Measurements from ENCODE around the gene MPZL3.

DNA sequence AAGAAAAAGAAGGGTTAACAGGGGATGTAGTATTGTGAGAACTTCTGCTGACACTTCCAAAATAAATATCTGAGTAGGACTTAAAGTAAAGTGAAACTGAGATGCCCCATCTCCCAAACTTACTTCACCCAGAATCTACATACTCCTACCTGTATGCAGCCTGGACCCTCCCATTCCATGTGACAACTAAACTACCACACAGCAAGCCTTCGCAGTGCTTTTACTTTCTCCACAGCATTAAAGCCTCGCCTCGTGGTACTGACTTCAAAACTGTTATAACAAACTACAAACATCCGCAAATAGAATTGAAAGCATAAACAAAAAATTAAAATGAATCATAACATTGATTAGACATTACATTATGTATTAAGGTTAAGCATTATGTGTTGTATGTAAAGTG, 10.9 kb upstream of the MPZL3 start:
- no peak for TF ChIP-seq POLR2A (IDR thresholded peaks at IDR 0.05)
- TF ChIP-seq, protein P1, sequence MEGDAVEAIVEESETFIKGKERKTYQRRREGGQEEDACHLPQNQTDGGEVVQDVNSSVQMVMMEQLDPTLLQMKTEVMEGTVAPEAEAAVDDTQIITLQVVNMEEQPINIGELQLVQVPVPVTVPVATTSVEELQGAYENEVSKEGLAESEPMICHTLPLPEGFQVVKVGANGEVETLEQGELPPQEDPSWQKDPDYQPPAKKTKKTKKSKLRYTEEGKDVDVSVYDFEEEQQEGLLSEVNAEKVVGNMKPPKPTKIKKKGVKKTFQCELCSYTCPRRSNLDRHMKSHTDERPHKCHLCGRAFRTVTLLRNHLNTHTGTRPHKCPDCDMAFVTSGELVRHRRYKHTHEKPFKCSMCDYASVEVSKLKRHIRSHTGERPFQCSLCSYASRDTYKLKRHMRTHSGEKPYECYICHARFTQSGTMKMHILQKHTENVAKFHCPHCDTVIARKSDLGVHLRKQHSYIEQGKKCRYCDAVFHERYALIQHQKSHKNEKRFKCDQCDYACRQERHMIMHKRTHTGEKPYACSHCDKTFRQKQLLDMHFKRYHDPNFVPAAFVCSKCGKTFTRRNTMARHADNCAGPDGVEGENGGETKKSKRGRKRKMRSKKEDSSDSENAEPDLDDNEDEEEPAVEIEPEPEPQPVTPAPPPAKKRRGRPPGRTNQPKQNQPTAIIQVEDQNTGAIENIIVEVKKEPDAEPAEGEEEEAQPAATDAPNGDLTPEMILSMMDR (IDR thresholded peaks at IDR 0.05), result no peak

Data from esophagus squamous epithelium (tissue), 4 donors.